DND-41 (cell line): Measurements from ENCODE around the gene FOXP1.

Experiments used
- EZH2 ChIP-seq: IDR thresholded peaks from 3 replicates; pipeline ENCODE4 v1.6.1; 2012; ENCODE audit warnings: borderline replicate concordance, low read depth, mild to moderate bottlenecking, moderate library complexity, low read length, inconsistent platforms; ENCODE audit not compliant: severe bottlenecking
- TF ChIP-seq, protein P1 (sequence below): IDR thresholded peaks from 2 replicates; pipeline ENCODE4 v1.5.1; 2012; ENCODE audit warnings: borderline replicate concordance, low read length, moderate library complexity, mild to moderate bottlenecking; ENCODE audit not compliant: poor library complexity, severe bottlenecking; ENCODE audit errors: extremely low read depth

DNA sequence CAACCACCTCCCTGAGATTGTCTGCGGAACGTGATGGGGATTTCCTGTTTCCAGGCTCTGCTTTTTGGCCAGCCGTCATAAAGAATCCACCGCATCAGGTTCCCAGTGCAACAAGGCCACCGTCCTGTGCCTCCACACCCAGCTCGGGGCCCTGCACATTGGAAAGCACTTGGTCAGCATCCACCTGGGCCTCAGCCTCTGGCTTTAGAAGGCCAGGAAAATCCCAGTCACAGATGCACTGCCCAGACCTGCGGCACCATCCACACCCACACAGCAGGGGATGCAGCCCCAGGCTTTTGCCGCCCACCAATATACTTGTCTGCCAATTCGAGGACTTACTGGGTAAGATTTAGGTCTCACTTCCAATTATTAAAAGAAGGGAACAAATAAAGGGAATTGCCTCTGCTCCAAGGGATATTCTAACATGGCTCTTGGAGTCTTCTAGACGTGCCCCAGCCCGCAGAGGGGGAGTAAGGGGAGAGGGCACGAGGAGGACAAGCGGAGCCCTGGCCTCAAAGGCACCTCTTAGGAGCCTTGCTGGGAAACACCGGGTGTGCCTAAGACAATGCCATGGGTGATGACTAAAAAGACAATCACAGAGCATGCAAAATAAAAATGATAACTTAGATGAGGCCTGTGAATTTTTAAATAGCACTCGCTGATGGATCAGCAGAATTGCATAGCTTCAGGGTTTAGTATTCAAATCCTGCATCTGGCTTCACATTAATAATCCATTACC lies 169.2 kb downstream of the FOXP1 start:
- TF ChIP-seq, protein P1, sequence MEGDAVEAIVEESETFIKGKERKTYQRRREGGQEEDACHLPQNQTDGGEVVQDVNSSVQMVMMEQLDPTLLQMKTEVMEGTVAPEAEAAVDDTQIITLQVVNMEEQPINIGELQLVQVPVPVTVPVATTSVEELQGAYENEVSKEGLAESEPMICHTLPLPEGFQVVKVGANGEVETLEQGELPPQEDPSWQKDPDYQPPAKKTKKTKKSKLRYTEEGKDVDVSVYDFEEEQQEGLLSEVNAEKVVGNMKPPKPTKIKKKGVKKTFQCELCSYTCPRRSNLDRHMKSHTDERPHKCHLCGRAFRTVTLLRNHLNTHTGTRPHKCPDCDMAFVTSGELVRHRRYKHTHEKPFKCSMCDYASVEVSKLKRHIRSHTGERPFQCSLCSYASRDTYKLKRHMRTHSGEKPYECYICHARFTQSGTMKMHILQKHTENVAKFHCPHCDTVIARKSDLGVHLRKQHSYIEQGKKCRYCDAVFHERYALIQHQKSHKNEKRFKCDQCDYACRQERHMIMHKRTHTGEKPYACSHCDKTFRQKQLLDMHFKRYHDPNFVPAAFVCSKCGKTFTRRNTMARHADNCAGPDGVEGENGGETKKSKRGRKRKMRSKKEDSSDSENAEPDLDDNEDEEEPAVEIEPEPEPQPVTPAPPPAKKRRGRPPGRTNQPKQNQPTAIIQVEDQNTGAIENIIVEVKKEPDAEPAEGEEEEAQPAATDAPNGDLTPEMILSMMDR, result no peak
- no peak for TF ChIP-seq EZH2
